Suprapubic skin (tissue), 4 donors: ENCODE data around the gene BCL10. TPM values are rescaled to one million over a fixed set of nuclear protein-coding genes. Genes with fewer than 3 reads are reported as not detected.

ENCODE experiments used
- DNase-seq, 2 donors: peaks; one replicate each; pipeline ENCODE4 v3.0.0-alpha.2; 2019; ENCODE audit warnings: low spot score in 2 of 2
- H3K27ac ChIP-seq: fragments of 200-600 bp; sonication (generic); one replicate; pipeline ENCODE4 v1.5.1; 2019
- H3K27me3 ChIP-seq: fragments of 200-600 bp; sonication (generic); one replicate; pipeline ENCODE4 v1.5.1; 2019
- H3K36me3 ChIP-seq: fragments of 200-600 bp; sonication (generic); one replicate; pipeline ENCODE4 v1.5.1; 2019
- H3K4me1 ChIP-seq: fragments of 200-600 bp; sonication (generic); one replicate; pipeline ENCODE4 v1.5.1; 2019
- H3K4me3 ChIP-seq: fragments of 200-600 bp; sonication (generic); one replicate; pipeline ENCODE4 v1.5.1; 2019; ENCODE audit warnings: mild to moderate bottlenecking
- H3K9me3 ChIP-seq: fragments of 200-600 bp; sonication (generic); one replicate; pipeline ENCODE4 v1.5.1; 2019
- EP300 ChIP-seq: sonication (generic); formaldehyde crosslinking; IDR thresholded peaks from one replicate; pipeline ENCODE4 v1.6.1; 2017; ENCODE audit warnings: antibody characterized with exemption
- POLR2A ChIP-seq, 2 donors: fragments of 450-650 bp; IDR thresholded peaks; one replicate each; pipeline ENCODE4 v1.6.1; 2017; ENCODE audit warnings: antibody characterized with exemption in 2 of 2, mild to moderate bottlenecking in 2 of 2, moderate library complexity in 2 of 2
- POLR2AphosphoS5 ChIP-seq, 3 donors: sonication (generic); formaldehyde crosslinking; IDR thresholded peaks; one replicate each; pipeline ENCODE4 v1.6.1; 2017; ENCODE audit warnings: antibody characterized with exemption in 3 of 3
- WGBS: methylation state at CpG from one replicate; pipeline ENCODE4 v1.1.5; 2018; 5-methylcytosine and 5-hydroxymethylcytosine counted together
- total RNA-seq, 4 donors: library from RNA; depleted of rRNA; stranded (reverse); fragments of >200 nt; gene quantifications; one replicate each; pipeline ENCODE4 v1.1.0, GENCODE V29; 2016
- TF ChIP-seq, protein P1 (sequence below), 2 donors: fragments of 200-600 bp in 1 of 2; fragments of 450-650 bp in 1 of 2; sonication (generic) in 1 of 2; IDR thresholded peaks; one replicate each; pipeline ENCODE4 v1.5.1; 2016 to 2019; ENCODE audit warnings: antibody characterized with exemption in 2 of 2, mild to moderate bottlenecking in 1 of 2, moderate library complexity in 1 of 2

BCL10 gene
- total RNA-seq, result 10 to 100 TPM; 19.9 to 34.1 (median 30.7) TPM

DNA sequence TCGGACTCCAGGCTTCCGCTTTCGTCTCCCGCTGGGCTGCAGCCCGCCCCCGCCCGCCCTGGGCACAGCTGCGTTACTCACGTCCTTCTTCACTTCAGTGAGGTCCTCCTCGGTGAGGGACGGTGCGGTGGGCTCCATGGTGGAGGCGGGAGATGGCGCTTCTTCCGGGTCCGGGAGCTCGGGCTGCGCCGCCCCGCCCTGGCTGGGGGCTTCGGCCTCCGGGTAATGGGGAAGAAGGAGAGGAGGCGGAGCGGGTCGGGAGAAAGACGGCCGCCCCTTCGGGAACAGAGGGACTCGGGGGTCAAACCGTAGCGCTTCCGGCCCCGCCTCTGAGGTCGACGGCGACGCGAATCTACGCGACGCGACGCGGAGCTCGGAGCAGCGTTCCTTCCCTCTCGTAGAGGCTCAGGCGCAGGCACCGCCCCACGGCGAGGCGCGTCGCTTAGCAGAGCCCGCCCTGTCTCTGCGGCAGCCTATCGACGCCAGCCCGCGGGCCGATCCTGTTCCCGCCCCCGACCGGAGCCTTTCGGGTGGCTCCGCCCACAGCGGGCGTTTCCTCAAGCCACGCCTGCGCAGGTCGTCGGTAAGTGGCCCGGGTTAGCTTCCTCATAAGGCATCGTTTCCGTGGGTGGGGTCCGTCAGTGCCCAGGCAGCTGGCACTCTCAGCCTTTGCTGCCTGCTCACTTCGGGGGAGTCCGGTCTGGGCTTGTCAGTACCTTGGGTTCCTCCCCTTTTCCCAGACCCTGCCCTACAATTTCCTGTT is at the start of gene BCL10:
Gene BCL10, minus strand, starts transcription at position 418 of the 763 bp plus-strand sequence. Its CDS starts 280 bp downstream, at position 138.
- H3K9me3 ChIP-seq, result no peaks in the 10 kb centered on the region
- DNase-seq, result peak; percentile 99
- peaks cover 68% of the 10 kb centered on the region for H3K4me1 ChIP-seq
- TF ChIP-seq, protein P1, sequence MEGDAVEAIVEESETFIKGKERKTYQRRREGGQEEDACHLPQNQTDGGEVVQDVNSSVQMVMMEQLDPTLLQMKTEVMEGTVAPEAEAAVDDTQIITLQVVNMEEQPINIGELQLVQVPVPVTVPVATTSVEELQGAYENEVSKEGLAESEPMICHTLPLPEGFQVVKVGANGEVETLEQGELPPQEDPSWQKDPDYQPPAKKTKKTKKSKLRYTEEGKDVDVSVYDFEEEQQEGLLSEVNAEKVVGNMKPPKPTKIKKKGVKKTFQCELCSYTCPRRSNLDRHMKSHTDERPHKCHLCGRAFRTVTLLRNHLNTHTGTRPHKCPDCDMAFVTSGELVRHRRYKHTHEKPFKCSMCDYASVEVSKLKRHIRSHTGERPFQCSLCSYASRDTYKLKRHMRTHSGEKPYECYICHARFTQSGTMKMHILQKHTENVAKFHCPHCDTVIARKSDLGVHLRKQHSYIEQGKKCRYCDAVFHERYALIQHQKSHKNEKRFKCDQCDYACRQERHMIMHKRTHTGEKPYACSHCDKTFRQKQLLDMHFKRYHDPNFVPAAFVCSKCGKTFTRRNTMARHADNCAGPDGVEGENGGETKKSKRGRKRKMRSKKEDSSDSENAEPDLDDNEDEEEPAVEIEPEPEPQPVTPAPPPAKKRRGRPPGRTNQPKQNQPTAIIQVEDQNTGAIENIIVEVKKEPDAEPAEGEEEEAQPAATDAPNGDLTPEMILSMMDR (IDR thresholded peaks at IDR 0.05), result no peak
- TF ChIP-seq POLR2A (IDR thresholded peaks at IDR 0.05) (peak; percentile 53 to 76), EP300 (no peak), POLR2AphosphoS5 (IDR thresholded peaks at IDR 0.05) (peak; percentile 6 to 45 (median 45))
- peak within 1 kb of the TSS; percentile 97 for H3K27ac ChIP-seq
- WGBS, result 1% methylated on average over 17 of the region's 78 CpGs
- H3K4me3 ChIP-seq, result peak within 1 kb of the TSS; percentile 70
- H3K27me3 ChIP-seq, result no peaks in the 10 kb centered on the region
- H3K36me3 ChIP-seq, result no peaks in the 10 kb centered on the region

DNA sequence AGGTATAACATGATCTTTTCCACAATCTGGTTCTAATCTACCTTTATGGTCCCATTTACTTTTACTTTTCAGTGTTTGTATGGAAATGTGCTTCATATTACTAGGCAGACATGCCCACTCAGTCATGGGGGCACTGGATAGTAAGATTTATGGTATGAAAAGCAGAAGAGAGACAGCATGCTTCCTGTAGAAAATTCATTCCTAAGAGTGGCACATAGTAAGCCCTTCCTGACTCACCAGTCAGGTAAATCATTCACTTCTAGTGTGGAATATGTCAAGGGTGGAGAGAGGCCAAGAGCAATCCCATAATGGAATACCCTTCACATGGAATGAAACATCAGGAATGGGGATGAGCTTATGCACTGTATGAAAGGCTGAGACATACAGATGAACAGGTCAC is 49.5 kb upstream of the BCL10 start:
- peaks cover 14% of the 10 kb centered on the region for H3K4me1 ChIP-seq
- H3K4me3 ChIP-seq, result no peak overlapping the region
- no peaks in the 10 kb centered on the region for H3K27me3 ChIP-seq
- no peak overlapping the region for H3K27ac ChIP-seq
- no peaks in the 10 kb centered on the region for H3K9me3 ChIP-seq
- no peaks in the 10 kb centered on the region for H3K36me3 ChIP-seq
- DNase-seq, result no peak
- TF ChIP-seq POLR2AphosphoS5 (IDR thresholded peaks at IDR 0.05) (no peak), EP300 (no peak), POLR2A (IDR thresholded peaks at IDR 0.05) (no peak)
- TF ChIP-seq, protein P1 (IDR thresholded peaks at IDR 0.05), result no peak

DNA sequence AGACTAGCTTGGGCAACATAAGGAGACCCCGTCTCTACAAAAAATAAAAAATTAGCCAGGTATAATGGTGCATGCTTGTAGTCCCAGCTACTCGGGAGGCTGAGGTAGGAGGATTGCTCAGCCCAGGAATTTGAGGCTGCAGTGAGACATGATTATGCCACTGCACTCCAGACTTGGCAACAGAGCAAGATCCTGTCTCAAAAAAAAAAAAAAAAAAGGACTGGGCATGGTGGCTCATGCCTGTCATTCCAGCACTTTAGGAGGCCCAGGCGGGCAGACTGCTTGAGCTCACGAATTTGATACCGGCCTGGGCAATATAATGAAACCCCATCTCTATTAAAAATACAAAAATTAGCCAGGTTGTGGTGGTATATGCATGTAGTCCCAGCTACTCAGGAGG is 47.3 kb upstream of the BCL10 start:
- H3K4me3 ChIP-seq, result no peak overlapping the region
- no peak for DNase-seq
- peaks cover 11% of the 10 kb centered on the region for H3K4me1 ChIP-seq

DNA sequence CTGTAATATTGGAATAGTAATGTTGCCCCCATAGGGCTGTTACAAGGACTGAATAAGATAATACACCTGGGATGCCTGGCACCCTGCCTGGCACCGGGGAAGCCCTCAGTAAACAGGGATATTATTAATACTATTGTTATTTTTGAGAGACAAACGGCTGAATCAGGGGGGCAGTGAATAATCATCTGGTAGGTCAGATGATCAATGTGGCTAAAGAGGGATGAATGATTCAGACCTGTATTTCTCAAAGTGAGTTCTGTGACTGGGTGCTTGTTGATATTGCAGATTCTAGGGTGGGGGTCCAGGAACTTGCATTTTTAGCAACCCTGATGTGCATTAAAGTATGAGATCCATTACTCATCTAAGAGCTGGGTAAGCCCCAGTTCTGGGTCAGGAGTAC is 46.2 kb upstream of the BCL10 start:
- DNase-seq, result no peak
- TF ChIP-seq, protein P1 (IDR thresholded peaks at IDR 0.05), result no peak
- TF ChIP-seq POLR2AphosphoS5 (IDR thresholded peaks at IDR 0.05) (no peak), EP300 (no peak), POLR2A (IDR thresholded peaks at IDR 0.05) (no peak)
- WGBS, result 79% methylated on average over 2 of the region's 2 CpGs

More for the DNA sequence above, 47.3 kb upstream of the BCL10 start:
- Histone ChIP-seq H3K27ac (no peak overlapping the region), H3K9me3 (no peaks in the 10 kb centered on the region), H3K27me3 (no peaks in the 10 kb centered on the region), H3K36me3 (no peaks in the 10 kb centered on the region)
- 83% methylated on average over 5 of the region's 5 CpGs for WGBS
- TF ChIP-seq, protein P1 (IDR thresholded peaks at IDR 0.05), result no peak
- TF ChIP-seq POLR2AphosphoS5 (IDR thresholded peaks at IDR 0.05) (no peak), EP300 (no peak), POLR2A (IDR thresholded peaks at IDR 0.05) (no peak)

DNA sequence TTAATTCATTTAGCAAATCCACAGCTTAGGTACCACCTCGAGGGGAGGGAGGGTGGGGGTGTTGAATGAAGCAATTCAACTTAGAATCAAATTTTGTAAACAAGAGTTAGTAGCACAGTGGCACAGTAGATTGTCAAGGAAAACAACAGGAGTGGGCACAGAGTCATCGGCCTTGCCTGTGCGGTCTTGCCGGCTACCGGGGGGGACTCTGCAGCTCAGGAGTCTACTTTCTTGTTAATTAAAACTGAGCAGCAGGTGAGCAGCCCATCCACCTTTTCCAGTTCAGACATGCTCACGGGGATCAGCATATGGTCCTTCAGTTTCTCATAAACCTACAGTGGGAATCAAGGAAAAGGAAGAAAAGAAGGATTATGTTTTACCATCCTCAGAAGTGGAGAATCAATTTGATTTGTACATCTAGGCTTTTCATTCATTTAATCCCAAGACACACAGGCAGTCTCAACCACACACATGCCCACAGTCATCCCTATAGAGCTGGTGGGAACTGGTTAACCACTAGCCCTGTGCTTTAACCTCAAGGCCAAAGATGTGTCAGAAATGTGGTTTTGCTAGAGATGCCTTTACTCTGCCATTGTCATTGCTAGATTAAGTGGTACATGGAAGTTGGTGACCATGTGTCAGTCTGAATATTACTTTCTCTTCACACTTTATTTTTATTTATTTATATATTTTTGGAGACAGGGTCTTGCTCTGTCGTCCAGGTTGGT is 45.0 kb upstream of the BCL10 start:
- WGBS, result 71% methylated on average over 7 of the region's 7 CpGs
- Histone ChIP-seq H3K4me3 (no peak overlapping the region), H3K27me3 (no peaks in the 10 kb centered on the region), H3K27ac (no peak overlapping the region), H3K36me3 (no peaks in the 10 kb centered on the region), H3K9me3 (no peaks in the 10 kb centered on the region), H3K4me1 (peaks cover 11% of the 10 kb centered on the region)
- no peak for DNase-seq
- TF ChIP-seq, protein P1 (IDR thresholded peaks at IDR 0.05), result no peak
- TF ChIP-seq EP300 (no peak), POLR2A (IDR thresholded peaks at IDR 0.05) (no peak), POLR2AphosphoS5 (IDR thresholded peaks at IDR 0.05) (no peak)

More for the DNA sequence above, 46.2 kb upstream of the BCL10 start:
- H3K9me3 ChIP-seq, result no peaks in the 10 kb centered on the region
- H3K27ac ChIP-seq, result no peak overlapping the region
- no peaks in the 10 kb centered on the region for H3K27me3 ChIP-seq
- no peak overlapping the region for H3K4me3 ChIP-seq
- H3K36me3 ChIP-seq, result no peaks in the 10 kb centered on the region
- H3K4me1 ChIP-seq, result peaks cover 11% of the 10 kb centered on the region
